K562 (cell line): ENCODE measurements around the gene GALNT13. TPM values are rescaled to one million over a fixed set of nuclear protein-coding genes. Genes with fewer than 3 reads are reported as not detected.

Source experiments
- DNMT1 ChIP-seq: fragments of 450-650 bp; IDR thresholded peaks from 2 replicates; pipeline ENCODE4 v1.6.1; 2016; ENCODE audit warnings: antibody characterized with exemption, mild to moderate bottlenecking
- ELK1 ChIP-seq: sonication (generic); formaldehyde crosslinking; IDR thresholded peaks from 2 replicates; pipeline ENCODE4 v1.8.1; 2022; ENCODE audit warnings: missing genetic modification reagents
- MCM7 ChIP-seq, 2 experiments: fragments of 450-650 bp; IDR thresholded peaks; 2 replicates each; pipeline ENCODE4 v1.6.1; 2016 to 2018
- NCOA6 ChIP-seq: fragments of 450-650 bp; IDR thresholded peaks from 2 replicates; pipeline ENCODE4 v1.6.1; 2017; ENCODE audit warnings: mild to moderate bottlenecking
- PHTF2 ChIP-seq: fragments of 250-450 bp; sonication (Bioruptor Pico); IDR thresholded peaks from 2 replicates; pipeline ENCODE4 v1.5.0; 2021; ENCODE audit warnings: mild to moderate bottlenecking
- SMAD4 ChIP-seq: fragments of 250-450 bp; sonication (Bioruptor Pico); conservative IDR thresholded peaks from 2 replicates; pipeline ENCODE4 v1.8.0; 2021; ENCODE audit warnings: inconsistent platforms, mild to moderate bottlenecking, moderate library complexity
- SMC3 ChIP-seq: conservative IDR thresholded peaks from 2 replicates; pipeline ENCODE4 v1.6.1; 2011; ENCODE audit warnings: low read depth, low read length, improper control_type of control experiment; ENCODE audit not compliant: insufficient read depth
- polyA plus RNA-seq, 8 experiments: library from polyadenylated mRNA; depleted of rRNA in 4 of 8; stranded (reverse) in 5 of 8; unstranded in 3 of 8; fragments of >200 nt; fragmentation: Nextera tagmentation in 2 of 8; fragmentation: Illumina TruSeq in 1 of 8; extraction: Ambion mirVana in 2 of 8; extraction: Trizol in 1 of 8; gene quantifications; 2 replicates each; pipeline versions ENCODE4 v1.2.1 to v1.2.3, GENCODE V29; 2011 to 2014; ENCODE audit warnings: inconsistent platforms in 1 of 8, missing spikeins in 1 of 8
- total RNA-seq, 7 experiments: library from RNA; depleted of rRNA in 6 of 7; stranded (reverse); fragments of >200 nt in 6 of 7; fragmentation: Illumina TruSeq in 2 of 7; extraction: Trizol in 2 of 7; gene quantifications; 2 replicates each; pipeline versions ENCODE4 v1.2.1 to v1.2.3, GENCODE V29; 2011 to 2021; ENCODE audit warnings: low replicate concordance in 1 of 7
- TF ChIP-seq, protein P1 (sequence below), 2 experiments: fragments of 200-800 bp in 1 of 2; sonication (Bioruptor generic) in 1 of 2; sonication (generic) in 1 of 2; formaldehyde crosslinking in 1 of 2; IDR thresholded peaks in 1 of 2; conservative IDR thresholded peaks in 1 of 2; 2 replicates each; pipeline versions ENCODE4 v1.5.0 to v1.6.1; 2016 to 2020; ENCODE audit warnings: missing compliant biosample characterization in 1 of 2, missing genetic modification characterization in 1 of 2, missing genetic modification reagents in 1 of 2
- TF ChIP-seq, protein P2 (sequence below): fragments of 250-450 bp; sonication (Bioruptor Pico); IDR thresholded peaks from 2 replicates; pipeline ENCODE4 v1.5.0; 2020; ENCODE audit warnings: mild to moderate bottlenecking, borderline replicate concordance

Gene GALNT13
- total and polyA plus RNA-seq, 9 of the 15 experiments (the other 6 are each of a cell fraction or from before 2014, with no cell fraction given), result not detected

DNA sequence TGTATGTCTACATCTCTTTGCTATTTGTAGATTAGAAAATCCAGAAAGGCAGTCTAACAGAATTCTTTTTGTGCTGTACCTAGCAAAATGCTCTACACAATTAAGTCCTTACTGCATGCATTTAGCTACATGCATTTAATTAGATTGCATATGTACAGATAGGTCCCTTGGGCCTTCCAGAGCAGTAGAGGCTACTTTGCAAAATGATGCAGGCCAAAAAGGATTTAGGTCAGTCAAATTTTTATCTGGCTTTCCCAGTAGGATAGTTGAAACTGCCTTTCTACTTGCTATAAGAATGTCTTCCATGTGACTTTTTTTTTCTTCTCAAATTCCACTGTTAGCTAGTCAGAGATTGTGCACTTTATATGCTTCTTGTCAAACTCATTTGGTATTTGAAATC is 19.3 kb downstream of the GALNT13 start (continued):
- TF ChIP-seq, protein P1, sequence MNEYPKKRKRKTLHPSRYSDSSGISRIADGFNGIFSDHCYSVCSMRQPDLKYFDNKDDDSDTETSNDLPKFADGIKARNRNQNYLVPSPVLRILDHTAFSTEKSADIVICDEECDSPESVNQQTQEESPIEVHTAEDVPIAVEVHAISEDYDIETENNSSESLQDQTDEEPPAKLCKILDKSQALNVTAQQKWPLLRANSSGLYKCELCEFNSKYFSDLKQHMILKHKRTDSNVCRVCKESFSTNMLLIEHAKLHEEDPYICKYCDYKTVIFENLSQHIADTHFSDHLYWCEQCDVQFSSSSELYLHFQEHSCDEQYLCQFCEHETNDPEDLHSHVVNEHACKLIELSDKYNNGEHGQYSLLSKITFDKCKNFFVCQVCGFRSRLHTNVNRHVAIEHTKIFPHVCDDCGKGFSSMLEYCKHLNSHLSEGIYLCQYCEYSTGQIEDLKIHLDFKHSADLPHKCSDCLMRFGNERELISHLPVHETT (CRISPR knock-in tag; conservative IDR thresholded peaks at IDR 0.05 in 1 of 2, IDR thresholded peaks at IDR 0.05 in 1 of 2), result no peak
- TF ChIP-seq ELK1 (CRISPR knock-in tag) (no peak), SMC3 (no peak), DNMT1 (no peak), MCM7 (IDR thresholded peaks at IDR 0.05) (no peak), SMAD4 (CRISPR knock-in tag) (no peak), NCOA6 (no peak), PHTF2 (CRISPR knock-in tag) (no peak)
- TF ChIP-seq, protein P2, sequence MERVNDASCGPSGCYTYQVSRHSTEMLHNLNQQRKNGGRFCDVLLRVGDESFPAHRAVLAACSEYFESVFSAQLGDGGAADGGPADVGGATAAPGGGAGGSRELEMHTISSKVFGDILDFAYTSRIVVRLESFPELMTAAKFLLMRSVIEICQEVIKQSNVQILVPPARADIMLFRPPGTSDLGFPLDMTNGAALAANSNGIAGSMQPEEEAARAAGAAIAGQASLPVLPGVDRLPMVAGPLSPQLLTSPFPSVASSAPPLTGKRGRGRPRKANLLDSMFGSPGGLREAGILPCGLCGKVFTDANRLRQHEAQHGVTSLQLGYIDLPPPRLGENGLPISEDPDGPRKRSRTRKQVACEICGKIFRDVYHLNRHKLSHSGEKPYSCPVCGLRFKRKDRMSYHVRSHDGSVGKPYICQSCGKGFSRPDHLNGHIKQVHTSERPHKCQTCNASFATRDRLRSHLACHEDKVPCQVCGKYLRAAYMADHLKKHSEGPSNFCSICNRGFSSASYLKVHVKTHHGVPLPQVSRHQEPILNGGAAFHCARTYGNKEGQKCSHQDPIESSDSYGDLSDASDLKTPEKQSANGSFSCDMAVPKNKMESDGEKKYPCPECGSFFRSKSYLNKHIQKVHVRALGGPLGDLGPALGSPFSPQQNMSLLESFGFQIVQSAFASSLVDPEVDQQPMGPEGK (CRISPR knock-in tag), result no peak
